NAMALWA (cell line): Measurements from ENCODE around the gene TFAP2B.

Experiments
- DNase-seq: peaks from one replicate; pipeline ENCODE4 v3.0.0-alpha.2; 2015; ENCODE audit warnings: low spot score

The TFAP2B gene

GRCh38 chr6:50848989-50849795 lies 30.5 kb downstream of the TFAP2B start:
- no peak for DNase-seq

DNA sequence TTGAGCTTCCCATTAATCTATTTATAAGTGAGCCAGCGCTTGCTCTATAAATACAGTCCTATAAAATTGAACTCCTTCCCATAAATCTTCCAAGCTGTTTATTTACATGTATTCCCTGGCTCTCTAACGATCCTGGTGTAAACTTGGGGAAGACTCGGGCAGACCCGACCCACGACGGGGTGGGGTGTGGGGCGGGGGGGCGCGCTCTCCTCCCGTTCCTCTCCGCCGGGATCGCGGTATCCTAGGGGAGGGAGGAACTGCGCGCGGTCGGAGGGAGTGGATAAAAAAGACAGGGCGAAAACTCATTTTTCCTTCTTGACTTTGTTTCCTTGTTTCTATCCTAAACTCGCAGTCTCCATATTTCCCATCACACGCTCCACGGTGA lies 31.1 kb downstream of the TFAP2B start:
- no peak for DNase-seq

DNA sequence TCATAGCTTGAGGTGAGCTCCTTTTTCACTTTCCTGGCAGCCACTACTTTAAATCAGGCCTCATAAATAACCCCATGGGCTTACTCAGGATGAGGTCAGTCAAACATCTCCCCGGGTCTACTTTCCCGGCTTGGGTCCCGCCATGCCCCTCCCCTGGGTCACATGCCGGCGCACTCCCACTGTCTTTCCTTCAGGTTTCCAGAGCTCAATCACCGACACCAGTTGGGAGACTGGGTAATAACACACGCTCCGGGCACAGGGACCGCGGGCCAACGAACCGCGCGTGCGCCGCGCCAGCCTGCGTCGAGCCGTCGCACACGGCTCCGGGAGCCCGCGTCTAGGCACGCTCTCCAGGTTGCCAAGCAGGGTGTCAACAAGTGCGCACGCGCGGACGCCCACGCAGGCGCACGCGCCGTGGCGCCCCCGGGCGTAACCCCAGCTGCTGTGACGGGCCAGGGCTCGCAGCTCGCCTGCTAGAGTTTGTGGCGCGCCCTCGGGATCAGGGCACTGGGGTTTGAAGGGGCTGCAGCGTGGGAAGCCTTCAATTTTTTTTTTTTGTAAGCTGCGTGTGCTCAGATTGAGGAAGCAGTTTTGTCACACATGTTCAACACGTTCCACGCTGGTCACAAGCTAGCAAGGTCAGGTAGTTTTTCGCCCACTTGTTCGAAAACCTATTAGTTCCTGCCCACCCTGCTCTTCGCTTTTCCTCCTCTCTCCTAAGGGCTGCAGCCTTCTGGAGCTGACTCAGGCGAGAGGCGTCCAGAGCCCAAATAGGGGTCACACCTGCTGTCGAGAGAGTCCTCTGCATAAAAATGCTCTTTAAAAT lies 31.8 kb downstream of the TFAP2B start:
- DNase-seq: no peak

DNA sequence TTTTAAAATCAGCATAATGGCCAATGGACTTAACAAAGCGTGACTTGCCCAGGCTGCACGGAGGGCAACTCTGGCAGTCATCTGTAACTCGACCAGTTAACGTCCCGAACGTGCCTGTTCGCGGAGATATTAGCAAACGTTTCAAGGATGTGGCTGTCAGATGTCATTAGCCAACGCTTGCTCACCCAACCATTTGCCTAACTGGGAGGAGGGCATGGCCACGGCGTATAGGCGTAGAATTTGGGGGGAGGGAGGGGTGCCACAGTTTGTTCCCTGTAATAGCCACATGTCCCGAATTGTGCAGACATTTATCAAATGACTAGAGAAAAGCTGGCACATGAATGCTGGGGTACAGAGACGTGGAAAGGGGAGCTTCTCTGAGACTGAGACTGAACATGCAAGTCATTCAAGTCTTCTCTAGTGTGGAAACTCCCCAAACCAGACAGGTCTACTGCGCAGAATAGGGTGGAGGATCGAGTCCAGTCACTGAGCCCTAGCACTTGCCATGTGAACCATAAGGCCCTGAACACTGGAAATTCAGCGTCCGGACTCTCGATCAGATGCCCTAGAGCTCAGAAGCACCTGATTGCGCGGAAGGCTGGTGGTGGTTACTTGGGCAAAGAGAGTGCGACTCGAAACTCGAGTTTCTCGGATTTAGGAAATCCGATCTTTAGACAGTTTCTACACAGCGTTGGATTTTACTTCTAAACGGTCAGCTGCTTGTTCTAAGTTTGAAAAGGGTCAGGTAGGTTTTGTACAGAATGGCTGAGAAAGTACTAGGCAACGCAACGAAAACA lies 32.6 kb downstream of the TFAP2B start:
- no peak for DNase-seq

DNA sequence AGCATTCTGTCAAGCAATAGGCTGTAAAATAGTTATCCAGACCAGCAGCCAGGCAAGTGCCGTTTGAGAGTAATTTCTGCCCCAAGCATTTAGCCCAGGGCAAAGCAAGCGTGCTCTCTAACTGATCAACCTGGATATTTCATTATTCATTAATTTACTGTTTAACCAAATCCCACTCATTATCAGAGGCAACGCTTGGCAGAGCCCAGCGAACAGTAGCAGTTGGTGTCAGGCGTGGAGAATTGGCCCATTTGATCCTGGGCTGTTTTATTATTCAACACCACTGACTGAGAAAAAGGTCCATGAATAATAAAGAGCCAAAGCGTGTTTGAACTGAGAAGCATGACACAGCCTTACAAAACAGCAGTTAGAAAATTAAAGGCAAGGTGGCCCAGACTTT lies 35.3 kb downstream of the TFAP2B start:
- no peak for DNase-seq

GRCh38 chr6:50861692-50862091 lies 43.0 kb downstream of the TFAP2B start:
- no peak for DNase-seq

GRCh38 chr6:50862176-50862575 lies 43.5 kb downstream of the TFAP2B start:
- DNase-seq: no peak

GRCh38 chr6:50864601-50865000 lies 45.9 kb downstream of the TFAP2B start:
- DNase-seq: no peak

- no peak for DNase-seq
These were observed 49.8 kb downstream of the TFAP2B start for GRCh38 chr6:50868466-50868865.

DNA sequence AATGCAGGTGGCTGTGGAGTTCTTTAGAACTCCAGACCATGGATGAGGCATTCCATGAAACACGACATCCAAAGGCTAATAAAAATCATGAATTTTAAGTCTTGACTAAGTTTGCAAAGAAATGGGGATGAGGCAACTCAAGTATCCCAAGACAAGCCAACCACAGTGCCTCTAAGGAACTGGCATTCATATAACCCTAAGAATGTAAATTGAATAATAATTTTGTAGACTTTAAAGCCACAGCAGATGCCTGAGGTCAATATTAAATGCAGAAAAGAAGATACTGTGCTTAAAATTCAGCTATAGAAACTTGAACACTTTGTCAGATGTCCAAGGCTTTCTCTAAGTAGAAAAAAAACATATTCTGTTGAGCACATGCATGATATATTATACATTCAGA lies 54.5 kb downstream of the TFAP2B start:
- DNase-seq: no peak

DNA sequence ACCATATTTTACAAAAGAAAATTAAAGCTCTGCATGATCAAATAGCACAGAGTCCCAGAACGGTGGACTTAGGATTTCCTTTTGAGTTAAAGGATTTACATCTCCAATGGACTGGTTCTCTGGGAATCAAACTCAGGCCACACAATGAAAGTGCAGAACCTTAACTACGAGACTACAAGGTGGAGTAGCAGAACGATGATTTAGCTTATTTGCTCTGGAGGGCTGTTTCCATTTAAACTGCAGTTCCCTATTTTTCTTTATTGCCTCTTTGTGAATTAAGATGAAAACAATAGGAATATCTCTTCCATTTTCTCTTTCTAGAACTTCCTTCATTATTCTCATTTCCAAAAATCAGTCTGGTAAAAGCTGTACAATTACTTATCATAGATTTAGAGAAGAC lies 65.7 kb downstream of the TFAP2B start:
- no peak for DNase-seq

DNA sequence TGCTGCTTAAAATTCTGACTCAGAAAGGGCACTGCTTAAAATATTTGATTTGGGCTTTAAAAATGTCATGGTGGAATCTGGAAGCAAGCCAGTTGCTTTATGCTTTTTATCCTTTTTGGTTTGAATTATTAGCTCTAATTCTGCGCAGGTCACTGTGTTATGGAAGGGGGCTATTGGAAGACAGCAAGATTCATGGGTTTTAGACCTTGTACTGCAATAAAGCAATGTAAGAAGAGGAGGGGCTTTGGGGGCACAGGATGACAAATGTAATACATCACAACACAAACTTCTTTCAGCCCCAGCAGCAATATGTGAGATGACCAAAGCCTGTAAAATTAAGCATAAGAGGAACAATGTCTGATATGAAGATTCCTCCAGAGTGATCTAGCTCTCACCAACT lies 68.4 kb downstream of the TFAP2B start:
- DNase-seq: no peak

DNA sequence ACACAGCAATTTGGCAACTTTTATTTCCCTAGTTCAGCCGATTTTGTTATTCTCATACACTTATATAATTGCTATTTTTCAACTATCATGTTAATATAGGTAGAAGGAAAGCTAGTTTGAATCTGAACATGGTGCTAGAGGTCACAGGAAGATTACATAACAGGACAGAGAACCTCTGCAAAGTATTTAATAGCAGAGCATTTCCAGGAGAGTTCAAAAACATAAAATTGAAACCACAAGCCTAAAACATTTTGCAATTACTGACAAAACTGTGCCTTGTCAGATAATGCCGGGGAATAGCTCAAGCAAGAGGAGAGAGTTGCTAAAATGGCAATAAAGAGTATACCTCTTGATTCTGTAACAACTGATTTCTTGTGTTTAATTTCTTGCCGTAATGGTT lies 70.8 kb downstream of the TFAP2B start:
- no peak for DNase-seq

- no peak for DNase-seq
These were observed 71.3 kb downstream of the TFAP2B start for GRCh38 chr6:50889935-50890334.

DNA sequence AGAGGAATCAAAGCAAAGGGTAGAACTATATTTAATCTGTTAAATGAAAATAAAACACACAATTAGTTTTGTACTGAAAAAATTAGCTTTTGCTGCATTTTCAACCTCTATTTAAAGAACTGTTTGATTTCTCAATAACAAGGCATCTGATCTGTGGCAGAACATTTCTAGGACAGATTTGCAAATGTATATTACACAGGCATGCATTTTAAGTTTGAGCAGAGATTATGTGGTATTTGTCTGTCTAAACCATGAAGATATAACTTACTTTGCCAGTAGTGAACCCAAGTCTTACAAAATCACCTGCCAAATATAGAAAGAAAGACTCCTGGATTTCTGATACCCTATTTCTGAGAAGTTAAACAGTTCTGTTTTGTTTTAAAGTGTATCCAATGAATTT lies 71.9 kb downstream of the TFAP2B start:
- DNase-seq: no peak

DNA sequence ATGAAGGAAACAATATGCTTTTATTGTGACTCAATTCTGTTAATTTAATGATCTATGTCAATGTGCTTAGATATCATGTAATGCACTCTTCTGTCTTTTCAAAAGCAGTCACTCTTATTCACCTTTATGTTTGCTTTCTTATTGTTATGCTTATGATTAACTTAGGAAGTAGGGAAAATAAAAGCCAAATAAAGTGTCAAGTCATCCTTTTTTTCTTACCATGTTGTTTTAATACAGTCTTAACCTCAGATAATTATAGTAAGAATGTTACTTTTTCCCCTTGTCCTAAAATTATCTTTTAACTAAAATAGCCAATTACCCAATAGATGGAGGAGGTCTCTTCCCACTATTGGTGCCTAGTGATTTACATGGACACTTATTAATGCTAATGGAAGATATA lies 72.6 kb downstream of the TFAP2B start:
- DNase-seq: no peak
